ENCODE data around the gene DHX34. TPM values are rescaled to one million over a fixed set of nuclear protein-coding genes. Genes with fewer than 3 reads are reported as not detected.
A peak's percentile ranks its signal among the peaks of the same experiment; 100 is the strongest.

The DHX34 gene
- total and polyA plus RNA-seq, 2 experiments from 2014 or later, result 7.7 to 11.0 TPM

DNA sequence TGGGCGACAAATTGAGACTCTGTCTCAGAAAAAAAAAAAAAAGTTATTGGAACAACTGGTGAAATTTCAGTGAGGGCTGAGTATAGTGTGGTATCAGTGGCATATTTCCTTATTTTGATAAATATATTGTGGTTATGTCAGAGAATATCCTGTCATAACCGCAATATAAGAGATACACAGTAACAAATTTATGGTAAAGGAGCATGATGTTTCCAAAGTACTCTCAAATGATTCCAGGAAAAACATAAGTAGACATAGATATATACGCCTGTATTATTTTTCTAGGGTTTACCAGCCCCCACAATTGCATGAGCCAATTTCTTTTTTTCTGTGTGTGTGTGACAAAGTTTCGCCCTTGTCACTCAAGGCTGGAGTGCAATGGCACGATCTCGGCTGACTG lies 45.1 kb upstream of the DHX34 start:
- Histone ChIP-seq H3K9ac (no peak overlapping the region), H3K36me3 (ENCODE audit: low read depth) (no peaks in the 10 kb centered on the region), H4K20me1 (ENCODE audit: insufficient read depth) (no peaks in the 10 kb centered on the region), H3K4me3 (no peak overlapping the region), H3K79me2 (ENCODE audit: insufficient read depth) (no peaks in the 10 kb centered on the region), H3K4me2 (ENCODE audit: unreplicated experiment) (no peak overlapping the region), H3K9me3 (ENCODE audit: low read depth) (no peaks in the 10 kb centered on the region), H3K4me1 (ENCODE audit: insufficient read depth) (peaks cover 12% of the 10 kb centered on the region), H3K27ac (no peak overlapping the region), H3K9me2 (ENCODE audit: insufficient read depth) (no peaks in the 10 kb centered on the region), H2AFZ (no peak overlapping the region), H3K27me3 (replicated peaks; ENCODE audit: insufficient read depth) (no peaks in the 10 kb centered on the region), H3F3A (ENCODE audit: insufficient read depth) (no peaks in the 10 kb centered on the region)
- DNase-seq, result no peak
- in situ Hi-C loops (cut with MboI), result no loop called here
- no peak for TF ChIP-seq EZH2 (IDR thresholded peaks at IDR 0.05; ENCODE audit: insufficient read depth, poor library complexity, severe bottlenecking)
- no peak for TF ChIP-seq EZH2phosphoT487 (IDR thresholded peaks at IDR 0.05; ENCODE audit: insufficient read depth, low read depth)
- 90 to 94% methylated on average over 6 of the region's 6 CpGs for WGBS, 2 experiments (ENCODE audit: low coverage in 1 of 2, low lambda C conversion rate in 2 of 2, missing lambda C conversion rate in 2 of 2)

DNA sequence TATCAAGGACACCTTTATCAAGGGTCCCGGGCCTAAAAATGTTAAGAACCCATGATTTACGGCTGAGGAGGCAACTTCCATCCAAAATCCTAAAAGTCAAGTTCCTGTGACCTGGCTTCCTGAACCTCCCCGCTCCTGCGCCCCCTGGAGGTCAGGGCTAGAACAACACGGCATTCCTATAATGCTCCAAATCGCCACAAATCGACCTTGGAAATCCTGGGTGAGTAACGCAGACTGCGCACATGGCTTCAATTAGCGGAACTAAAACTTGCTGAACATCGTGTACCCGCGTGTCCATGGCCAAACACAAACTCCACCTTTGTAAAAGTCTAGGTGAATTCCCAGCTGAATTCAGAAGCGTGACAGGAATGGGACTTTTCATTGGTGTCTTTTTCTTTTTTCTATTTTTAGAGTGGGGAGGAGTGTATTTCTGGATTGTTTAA lies 43.8 kb upstream of the DHX34 start:
- no peaks in the 10 kb centered on the region for H3K27me3 ChIP-seq (replicated peaks; ENCODE audit: insufficient read depth)
- peak overlapping the region; percentile 47; the same call in 1 of the 2 replicates for H3K27ac ChIP-seq
- H4K20me1 ChIP-seq (ENCODE audit: insufficient read depth), result no peaks in the 10 kb centered on the region
- no peaks in the 10 kb centered on the region for H3F3A ChIP-seq (ENCODE audit: insufficient read depth)
- H3K9me3 ChIP-seq (ENCODE audit: low read depth), result no peaks in the 10 kb centered on the region
- TF ChIP-seq EZH2 (IDR thresholded peaks at IDR 0.05; ENCODE audit: insufficient read depth, poor library complexity, severe bottlenecking) (no peak), EZH2phosphoT487 (IDR thresholded peaks at IDR 0.05; ENCODE audit: insufficient read depth, low read depth) (no peak)
- WGBS, 2 experiments (ENCODE audit: low coverage in 1 of 2, low lambda C conversion rate in 2 of 2, missing lambda C conversion rate in 2 of 2), result 1% methylated on average over 14 of the region's 14 CpGs
- peak overlapping the region; percentile 95 for H3K4me2 ChIP-seq (ENCODE audit: unreplicated experiment)
- no peaks in the 10 kb centered on the region for H3K9me2 ChIP-seq (ENCODE audit: insufficient read depth)
- H3K79me2 ChIP-seq (ENCODE audit: insufficient read depth), result no peaks in the 10 kb centered on the region
- H3K4me3 ChIP-seq, result peak overlapping the region; percentile 68
- peak overlapping the region; percentile 41; the same call in 1 of the 2 replicates for H3K9ac ChIP-seq
- DNase-seq, result peak; percentile 95
- H3K4me1 ChIP-seq (ENCODE audit: insufficient read depth), result peaks cover 16% of the 10 kb centered on the region
- H3K36me3 ChIP-seq (ENCODE audit: low read depth), result no peaks in the 10 kb centered on the region
- in situ Hi-C loops (cut with MboI), result no loop called here
- H2AFZ ChIP-seq, result peak overlapping the region; percentile 65

DNA sequence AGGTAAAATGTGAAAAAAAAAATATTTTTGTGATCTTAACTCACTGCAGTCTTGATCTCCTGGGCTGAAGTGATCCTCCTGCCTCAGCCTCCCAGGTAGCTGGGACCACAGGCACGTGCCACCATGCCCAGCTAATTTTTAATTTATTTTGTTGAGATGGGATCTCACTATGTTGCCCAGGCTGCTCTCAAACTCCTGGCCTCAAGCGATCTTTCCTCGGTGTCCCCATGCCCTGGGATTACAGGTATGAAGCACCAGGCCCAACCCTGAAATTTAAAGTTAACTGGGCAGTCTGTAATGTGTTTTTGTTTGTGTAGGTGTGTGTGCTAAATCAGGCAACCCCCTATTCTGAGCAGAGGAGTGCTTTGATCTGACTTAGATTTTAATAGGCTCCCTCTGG lies 42.8 kb upstream of the DHX34 start:
- no peak overlapping the region for H2AFZ ChIP-seq
- no peak for TF ChIP-seq EZH2 (IDR thresholded peaks at IDR 0.05; ENCODE audit: insufficient read depth, poor library complexity, severe bottlenecking)
- TF ChIP-seq EZH2phosphoT487 (IDR thresholded peaks at IDR 0.05; ENCODE audit: insufficient read depth, low read depth), result no peak
- no peak overlapping the region for H3K9ac ChIP-seq
- H3K4me3 ChIP-seq, result no peak overlapping the region
- no peak overlapping the region for H3K4me2 ChIP-seq (ENCODE audit: unreplicated experiment)
- in situ Hi-C loops (cut with MboI), result no loop called here
- no peaks in the 10 kb centered on the region for H3K27me3 ChIP-seq (replicated peaks; ENCODE audit: insufficient read depth)
- H3K9me2 ChIP-seq (ENCODE audit: insufficient read depth), result no peaks in the 10 kb centered on the region
- H3K36me3 ChIP-seq (ENCODE audit: low read depth), result no peaks in the 10 kb centered on the region
- peaks cover 16% of the 10 kb centered on the region for H3K4me1 ChIP-seq (ENCODE audit: insufficient read depth)
- H3F3A ChIP-seq (ENCODE audit: insufficient read depth), result no peaks in the 10 kb centered on the region
- no peaks in the 10 kb centered on the region for H3K9me3 ChIP-seq (ENCODE audit: low read depth)
- H3K27ac ChIP-seq, result no peak overlapping the region
- WGBS, 2 experiments (ENCODE audit: low coverage in 1 of 2, low lambda C conversion rate in 2 of 2, missing lambda C conversion rate in 2 of 2), result 66 to 71% methylated on average over 3 of the region's 3 CpGs
- H4K20me1 ChIP-seq (ENCODE audit: insufficient read depth), result no peaks in the 10 kb centered on the region
- DNase-seq, result no peak
- H3K79me2 ChIP-seq (ENCODE audit: insufficient read depth), result no peaks in the 10 kb centered on the region

DNA sequence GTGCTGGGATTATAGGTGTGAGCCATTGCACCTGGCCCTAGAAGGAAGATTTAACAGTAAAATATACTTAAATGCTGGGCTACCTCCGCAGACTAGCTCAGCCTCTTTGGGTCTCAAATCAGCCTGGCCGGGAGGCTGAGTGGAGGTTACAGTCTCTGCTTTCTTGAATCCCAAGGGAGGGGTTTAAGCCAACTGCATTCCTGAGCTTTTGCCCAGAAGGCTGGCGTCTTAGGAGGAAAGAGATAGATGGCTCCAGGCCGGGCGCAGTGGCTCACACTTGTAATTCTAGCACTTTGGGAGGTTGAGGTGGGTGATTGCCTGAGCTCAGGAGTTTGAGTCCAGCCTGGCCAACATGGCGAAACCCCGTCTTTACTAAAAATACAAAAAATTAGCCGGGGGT lies 40.1 kb upstream of the DHX34 start:
- Histone ChIP-seq H3K9ac (no peak overlapping the region), H3K79me2 (ENCODE audit: insufficient read depth) (no peaks in the 10 kb centered on the region), H3K4me2 (ENCODE audit: unreplicated experiment) (peak overlapping the region; percentile 46), H4K20me1 (ENCODE audit: insufficient read depth) (no peaks in the 10 kb centered on the region), H3F3A (ENCODE audit: insufficient read depth) (no peaks in the 10 kb centered on the region), H3K36me3 (ENCODE audit: low read depth) (no peaks in the 10 kb centered on the region), H3K4me3 (no peak overlapping the region), H3K9me3 (ENCODE audit: low read depth) (no peaks in the 10 kb centered on the region), H3K9me2 (ENCODE audit: insufficient read depth) (no peaks in the 10 kb centered on the region), H3K27me3 (replicated peaks; ENCODE audit: insufficient read depth) (no peaks in the 10 kb centered on the region), H2AFZ (no peak overlapping the region), H3K27ac (no peak overlapping the region), H3K4me1 (ENCODE audit: insufficient read depth) (peaks cover 16% of the 10 kb centered on the region)
- in situ Hi-C loops (cut with MboI), result no loop called here
- WGBS, 2 experiments (ENCODE audit: low coverage in 1 of 2, low lambda C conversion rate in 2 of 2, missing lambda C conversion rate in 2 of 2), result 28 to 33% methylated on average over 8 of the region's 8 CpGs
- no peak for TF ChIP-seq EZH2 (IDR thresholded peaks at IDR 0.05; ENCODE audit: insufficient read depth, poor library complexity, severe bottlenecking)
- TF ChIP-seq EZH2phosphoT487 (IDR thresholded peaks at IDR 0.05; ENCODE audit: insufficient read depth, low read depth), result no peak
- DNase-seq, result peak; percentile 64

DNA sequence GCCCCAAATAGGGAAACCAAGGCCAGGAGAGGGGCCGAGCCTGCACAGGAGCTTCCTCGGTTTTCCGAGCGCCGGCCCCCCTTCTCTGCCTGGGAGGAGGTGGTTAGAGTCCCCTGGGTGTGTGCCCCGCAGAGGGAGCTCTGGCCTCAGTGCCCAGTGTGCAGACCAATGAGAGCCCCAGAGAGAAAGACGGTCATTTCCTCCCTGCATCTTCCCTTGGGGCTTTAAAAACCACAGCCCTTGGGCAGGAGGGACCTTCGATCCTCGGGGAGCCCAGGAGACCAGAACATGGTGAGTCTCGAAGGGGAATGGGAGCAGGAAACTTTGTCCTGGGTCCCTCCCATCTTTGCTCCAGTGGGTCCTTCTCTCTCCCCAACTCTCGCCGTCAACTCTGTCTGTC lies 39.5 kb upstream of the DHX34 start, which contains the start of gene C5AR1:
Gene C5AR1 (plus strand): TSS at position 254 of the 400 bp plus-strand sequence. CDS start 35 bp downstream, at position 289.
- no peak within 1 kb of the TSS for H3K9ac ChIP-seq
- H3K27ac ChIP-seq, result no peak within 1 kb of the TSS
- no peaks in the 10 kb centered on the region for H3K27me3 ChIP-seq (replicated peaks; ENCODE audit: insufficient read depth)
- no peaks in the 10 kb centered on the region for H4K20me1 ChIP-seq (ENCODE audit: insufficient read depth)
- DNase-seq, result no peak
- in situ Hi-C loops (cut with MboI), result no loop called here
- H3K9me3 ChIP-seq (ENCODE audit: low read depth), result no peaks in the 10 kb centered on the region
- H2AFZ ChIP-seq, result no peak within 1 kb of the TSS
- TF ChIP-seq EZH2 (IDR thresholded peaks at IDR 0.05; ENCODE audit: insufficient read depth, poor library complexity, severe bottlenecking) (no peak), EZH2phosphoT487 (IDR thresholded peaks at IDR 0.05; ENCODE audit: insufficient read depth, low read depth) (no peak)
- no peaks in the 10 kb centered on the region for H3K9me2 ChIP-seq (ENCODE audit: insufficient read depth)
- H3K4me1 ChIP-seq (ENCODE audit: insufficient read depth), result peaks cover 16% of the 10 kb centered on the region
- H3K4me2 ChIP-seq (ENCODE audit: unreplicated experiment), result peak within 1 kb of the TSS; percentile 46
- no peaks in the 10 kb centered on the region for H3F3A ChIP-seq (ENCODE audit: insufficient read depth)
- no peaks in the 10 kb centered on the region for H3K36me3 ChIP-seq (ENCODE audit: low read depth)
- no peaks in the 10 kb centered on the region for H3K79me2 ChIP-seq (ENCODE audit: insufficient read depth)
- H3K4me3 ChIP-seq, result no peak within 1 kb of the TSS
- WGBS, 2 experiments (ENCODE audit: low coverage in 1 of 2, low lambda C conversion rate in 2 of 2, missing lambda C conversion rate in 2 of 2), result 48 to 66% methylated on average over 11 to 12 of the region's 12 CpGs
